ENCODE measurements around the gene HNF1B.
A peak's percentile ranks its signal among the peaks of the same experiment; 100 is the strongest.

Gene HNF1B

DNA sequence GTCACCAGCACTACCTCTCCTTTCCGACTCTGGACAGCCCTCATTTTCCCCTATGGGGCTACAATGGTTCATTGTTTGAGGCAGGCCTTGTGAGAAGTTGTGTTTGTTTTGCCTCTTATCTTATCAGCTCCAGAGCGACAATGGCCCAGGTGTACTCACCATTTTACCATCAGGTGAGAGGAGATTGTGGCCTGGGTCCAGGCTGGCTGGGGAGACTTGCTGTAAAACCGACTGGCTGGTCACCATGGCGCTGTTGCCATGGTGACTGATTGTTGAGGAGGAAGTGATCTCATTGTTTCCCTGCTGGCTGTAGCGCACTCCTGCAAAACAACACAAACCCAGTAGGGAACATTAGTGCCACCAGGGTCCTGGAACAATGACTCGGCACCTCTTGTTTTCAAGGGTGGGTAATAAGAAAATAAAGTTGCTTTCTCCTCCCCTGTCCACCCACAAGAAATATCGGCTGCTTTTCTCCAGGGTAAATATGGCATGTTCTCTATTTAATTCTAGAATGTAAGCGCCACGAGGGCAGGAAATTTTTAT is 34.4 kb downstream of the HNF1B start:
- H3K36me3 Mint-ChIP-seq (ENCODE audit: low read depth): no peaks in the 10 kb centered on the region
- no peak overlapping the region for H3K27ac Mint-ChIP-seq
- no peaks in the 10 kb centered on the region for H3K9me3 Mint-ChIP-seq
- no peak overlapping the region for H3K4me3 Mint-ChIP-seq
- peaks cover 41% of the 10 kb centered on the region for H3K27me3 Mint-ChIP-seq
- peaks cover 7% of the 10 kb centered on the region for H3K4me1 Mint-ChIP-seq (ENCODE audit: low read depth)

DNA sequence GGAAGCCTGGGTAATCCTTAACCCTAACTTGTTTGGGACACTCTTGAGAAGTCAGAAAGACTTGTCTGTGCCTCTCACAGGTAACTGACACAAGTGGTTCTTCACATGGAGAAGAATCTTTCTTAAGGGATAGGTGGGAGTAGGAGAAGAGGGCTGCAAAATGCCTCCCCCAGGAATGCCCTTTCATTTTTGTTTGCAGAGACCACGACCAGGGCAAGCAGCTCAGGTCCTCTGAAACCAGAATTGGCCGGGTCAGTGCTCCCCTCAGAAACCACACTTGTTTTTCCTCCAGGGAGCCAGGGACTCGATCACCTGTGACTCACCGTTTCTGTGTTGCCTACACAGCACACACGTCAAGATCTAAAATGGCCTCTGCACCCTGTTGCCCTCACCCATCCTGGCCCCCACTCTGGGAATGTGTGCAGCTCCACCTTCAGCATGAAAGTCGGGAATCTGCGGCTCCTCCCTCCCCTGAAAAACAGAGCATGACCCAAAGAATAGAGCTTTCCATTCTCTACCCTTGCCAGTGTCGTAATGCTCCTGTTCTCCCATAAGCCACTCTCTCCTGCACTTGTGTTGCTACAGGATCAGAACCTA is 36.1 kb downstream of the HNF1B start:
- peaks cover 50% of the 10 kb centered on the region for H3K27me3 Mint-ChIP-seq
- H3K27ac Mint-ChIP-seq: peak overlapping the region; percentile 54
- H3K4me1 Mint-ChIP-seq (ENCODE audit: low read depth): peaks cover 7% of the 10 kb centered on the region
- no peak overlapping the region for H3K4me3 Mint-ChIP-seq
- no peaks in the 10 kb centered on the region for H3K9me3 Mint-ChIP-seq
- no peaks in the 10 kb centered on the region for H3K36me3 Mint-ChIP-seq (ENCODE audit: low read depth)

DNA sequence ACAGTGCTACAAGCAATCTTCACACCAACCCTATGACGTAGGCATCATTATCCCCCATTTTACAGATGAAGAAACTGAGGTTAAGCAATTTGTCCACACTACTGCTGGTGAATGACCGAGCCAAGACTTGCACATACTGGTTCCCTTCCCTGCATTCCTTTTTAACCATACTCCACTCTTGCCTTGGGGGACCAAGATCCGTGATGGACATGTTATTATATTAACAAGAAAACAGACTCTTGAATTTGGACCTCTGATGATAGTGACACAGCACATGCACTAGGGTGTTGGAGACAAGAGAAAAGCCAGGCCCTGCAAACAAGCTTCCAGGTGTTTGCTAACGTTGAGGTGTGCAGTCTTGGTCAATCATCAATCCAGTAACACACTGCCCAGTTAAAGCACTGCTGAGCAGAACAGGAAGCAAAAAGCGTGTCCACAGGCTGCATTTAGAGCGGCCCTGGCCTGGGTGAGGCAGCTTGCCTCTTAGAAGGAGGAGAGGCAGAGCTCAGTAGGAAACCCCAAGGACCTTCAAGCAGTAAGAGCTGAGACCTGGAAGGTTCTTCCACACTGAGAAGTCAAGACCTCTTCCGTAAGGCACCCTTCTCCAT is 36.7 kb downstream of the HNF1B start:
- Mint-ChIP-seq H3K4me3 (no peak overlapping the region), H3K9me3 (no peaks in the 10 kb centered on the region), H3K4me1 (ENCODE audit: low read depth) (peaks cover 7% of the 10 kb centered on the region), H3K27me3 (peaks cover 50% of the 10 kb centered on the region), H3K36me3 (ENCODE audit: low read depth) (no peaks in the 10 kb centered on the region), H3K27ac (no peak overlapping the region)

DNA sequence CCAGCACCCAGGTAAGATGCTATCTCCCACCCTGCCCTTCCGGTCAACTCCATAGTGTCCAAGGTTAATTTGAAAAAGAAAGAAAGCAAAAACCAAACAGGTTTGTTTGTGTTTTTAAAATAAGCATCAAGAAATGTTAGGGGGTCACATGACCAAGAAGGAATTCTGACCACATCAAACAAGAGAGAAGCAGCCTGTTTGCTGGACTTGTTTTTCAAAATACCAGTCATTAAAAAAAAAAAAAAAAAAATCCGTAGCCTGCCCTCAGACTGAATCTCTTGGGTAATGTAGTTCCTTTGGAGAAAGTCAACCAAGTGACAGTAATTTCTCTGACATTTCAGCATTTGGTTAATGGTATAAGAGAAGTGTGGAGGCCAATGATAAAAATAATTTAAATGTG is 38.4 kb downstream of the HNF1B start:
- H3K27me3 Mint-ChIP-seq: peaks cover 49% of the 10 kb centered on the region
- no peak overlapping the region for H3K4me3 Mint-ChIP-seq
- peaks cover 20% of the 10 kb centered on the region for H3K4me1 Mint-ChIP-seq (ENCODE audit: low read depth)
- no peaks in the 10 kb centered on the region for H3K36me3 Mint-ChIP-seq (ENCODE audit: low read depth)
- H3K9me3 Mint-ChIP-seq: no peaks in the 10 kb centered on the region
- H3K27ac Mint-ChIP-seq: no peak overlapping the region

DNA sequence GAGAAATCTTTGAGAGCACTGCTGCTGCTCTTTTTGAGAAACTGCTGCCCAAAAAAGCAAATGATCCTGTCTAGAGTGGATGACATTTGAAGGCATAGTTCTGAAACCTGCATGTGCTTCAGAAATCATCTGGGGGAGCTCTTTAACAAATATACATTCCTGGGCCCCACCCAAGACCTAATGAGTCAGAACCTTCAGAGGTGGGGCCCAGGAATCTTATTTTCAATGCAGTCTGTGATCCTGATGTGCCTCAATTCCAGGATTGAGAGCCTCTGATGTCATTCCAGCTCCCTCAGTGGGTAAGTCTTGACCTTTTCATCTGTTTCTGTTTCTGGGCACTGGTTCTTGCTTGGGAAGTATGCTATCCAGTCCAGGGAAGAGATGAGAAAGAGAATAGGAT is 42.3 kb downstream of the HNF1B start:
- H3K4me1 Mint-ChIP-seq (ENCODE audit: low read depth): peaks cover 30% of the 10 kb centered on the region

DNA sequence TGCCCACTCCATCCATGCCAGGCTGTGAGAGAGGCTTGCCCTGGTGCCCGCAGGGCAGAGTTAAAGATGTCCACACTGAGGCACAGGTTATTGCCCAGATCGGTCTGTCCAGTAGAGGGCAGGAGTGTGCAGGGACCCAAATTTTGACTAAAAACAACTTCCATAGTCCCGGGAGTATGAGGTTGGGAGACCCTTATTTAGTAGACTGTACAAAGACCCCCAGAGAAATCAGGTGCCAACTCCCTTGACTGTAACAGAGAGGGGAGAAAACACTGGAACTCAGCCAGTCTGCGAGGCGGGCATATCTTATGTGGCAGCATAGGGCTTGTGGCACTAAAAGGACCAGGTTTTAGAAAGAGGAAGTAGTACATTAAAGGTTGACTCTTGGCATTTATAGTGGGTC is 43.4 kb downstream of the HNF1B start:
- no peak overlapping the region for H3K4me3 Mint-ChIP-seq
- H3K27me3 Mint-ChIP-seq: peaks cover 35% of the 10 kb centered on the region
- peaks cover 41% of the 10 kb centered on the region for H3K4me1 Mint-ChIP-seq (ENCODE audit: low read depth)
- H3K9me3 Mint-ChIP-seq: no peaks in the 10 kb centered on the region
- no peak overlapping the region for H3K27ac Mint-ChIP-seq
- H3K36me3 Mint-ChIP-seq (ENCODE audit: low read depth): no peaks in the 10 kb centered on the region

More for the DNA sequence above, 42.3 kb downstream of the HNF1B start:
- Mint-ChIP-seq H3K9me3 (no peaks in the 10 kb centered on the region), H3K27me3 (peaks cover 34% of the 10 kb centered on the region), H3K4me3 (no peak overlapping the region), H3K36me3 (ENCODE audit: low read depth) (no peaks in the 10 kb centered on the region), H3K27ac (no peak overlapping the region)

DNA sequence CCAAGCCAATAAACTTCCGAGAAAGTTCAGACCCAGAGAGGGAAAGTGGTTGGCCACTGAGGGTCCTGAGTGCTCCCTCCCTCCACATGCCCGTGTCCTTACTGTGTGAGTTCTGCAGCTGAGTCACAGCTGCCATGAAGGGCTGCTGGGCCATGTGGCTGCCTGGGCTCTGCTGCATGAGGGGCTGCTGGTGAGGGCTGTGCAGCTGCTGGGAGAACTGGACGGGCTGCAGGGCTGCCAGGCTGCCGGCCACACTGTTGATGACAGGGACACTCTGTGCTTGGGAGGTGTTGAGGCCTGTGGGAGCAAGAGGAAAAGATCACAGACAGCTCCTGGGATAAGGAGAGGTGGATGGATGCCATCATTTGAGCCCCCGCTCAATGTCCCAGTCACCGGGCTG is 44.0 kb downstream of the HNF1B start:
- Mint-ChIP-seq H3K9me3 (no peaks in the 10 kb centered on the region), H3K4me1 (ENCODE audit: low read depth) (peaks cover 43% of the 10 kb centered on the region), H3K36me3 (ENCODE audit: low read depth) (peaks cover 1% of the 10 kb centered on the region), H3K4me3 (no peak overlapping the region), H3K27ac (no peak overlapping the region), H3K27me3 (peaks cover 31% of the 10 kb centered on the region)

DNA sequence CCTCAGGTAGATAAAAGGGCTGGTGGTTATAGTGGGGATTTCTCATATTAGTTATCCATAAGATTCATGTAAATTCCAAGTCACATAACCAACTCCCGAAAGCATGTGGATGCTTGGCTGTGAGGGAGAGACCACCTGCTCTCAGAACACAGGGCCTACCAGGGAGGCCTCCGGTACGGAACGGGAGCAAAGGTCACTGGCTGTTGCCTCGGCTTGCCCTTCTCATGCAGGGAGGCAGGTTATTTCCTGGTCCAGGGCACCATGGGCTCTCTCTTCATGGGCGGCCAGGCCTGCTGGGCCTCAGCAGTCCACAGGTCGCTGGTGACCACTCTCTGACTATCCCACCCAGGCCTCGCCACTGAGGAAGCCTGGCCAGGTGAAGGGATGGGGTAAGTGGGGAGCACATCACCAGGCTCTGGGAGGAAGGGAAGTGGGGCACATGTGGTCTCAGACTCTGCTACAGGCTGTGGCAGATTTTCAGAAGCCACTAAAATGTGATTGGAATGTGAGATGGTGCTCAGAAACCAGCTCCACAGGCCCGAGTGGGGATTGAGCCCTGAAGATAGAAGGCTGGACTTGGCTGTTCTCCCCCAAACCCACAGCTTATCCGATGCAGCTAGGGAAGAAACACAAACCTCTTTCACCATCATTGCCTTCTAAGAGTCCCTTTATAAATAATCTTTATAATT is 45.4 kb downstream of the HNF1B start:
- Mint-ChIP-seq H3K9me3 (no peaks in the 10 kb centered on the region), H3K36me3 (ENCODE audit: low read depth) (peaks cover 3% of the 10 kb centered on the region), H3K4me3 (no peak overlapping the region), H3K27ac (no peak overlapping the region), H3K4me1 (ENCODE audit: low read depth) (peaks cover 43% of the 10 kb centered on the region), H3K27me3 (peaks cover 20% of the 10 kb centered on the region)

DNA sequence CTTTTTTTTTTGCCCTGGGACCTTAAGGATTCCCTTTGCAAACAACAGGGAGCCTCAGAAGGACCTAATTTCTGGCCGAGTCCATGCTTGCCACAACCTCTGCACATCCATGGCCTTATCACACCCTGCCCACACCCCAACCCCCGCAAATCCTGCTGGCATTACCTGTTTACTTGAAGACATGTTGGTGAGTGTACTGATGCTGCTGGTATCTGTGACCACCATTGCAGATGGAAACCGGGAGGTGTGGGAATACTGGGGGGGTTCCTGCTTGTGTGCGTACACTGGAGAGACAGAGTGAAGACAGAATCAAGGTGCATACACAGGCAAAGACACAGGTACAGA is 46.0 kb downstream of the HNF1B start:
- Mint-ChIP-seq H3K36me3 (ENCODE audit: low read depth) (peaks cover 3% of the 10 kb centered on the region), H3K27me3 (peaks cover 19% of the 10 kb centered on the region), H3K27ac (peak overlapping the region; percentile 64), H3K4me3 (no peak overlapping the region), H3K4me1 (ENCODE audit: low read depth) (peaks cover 43% of the 10 kb centered on the region), H3K9me3 (no peaks in the 10 kb centered on the region)

DNA sequence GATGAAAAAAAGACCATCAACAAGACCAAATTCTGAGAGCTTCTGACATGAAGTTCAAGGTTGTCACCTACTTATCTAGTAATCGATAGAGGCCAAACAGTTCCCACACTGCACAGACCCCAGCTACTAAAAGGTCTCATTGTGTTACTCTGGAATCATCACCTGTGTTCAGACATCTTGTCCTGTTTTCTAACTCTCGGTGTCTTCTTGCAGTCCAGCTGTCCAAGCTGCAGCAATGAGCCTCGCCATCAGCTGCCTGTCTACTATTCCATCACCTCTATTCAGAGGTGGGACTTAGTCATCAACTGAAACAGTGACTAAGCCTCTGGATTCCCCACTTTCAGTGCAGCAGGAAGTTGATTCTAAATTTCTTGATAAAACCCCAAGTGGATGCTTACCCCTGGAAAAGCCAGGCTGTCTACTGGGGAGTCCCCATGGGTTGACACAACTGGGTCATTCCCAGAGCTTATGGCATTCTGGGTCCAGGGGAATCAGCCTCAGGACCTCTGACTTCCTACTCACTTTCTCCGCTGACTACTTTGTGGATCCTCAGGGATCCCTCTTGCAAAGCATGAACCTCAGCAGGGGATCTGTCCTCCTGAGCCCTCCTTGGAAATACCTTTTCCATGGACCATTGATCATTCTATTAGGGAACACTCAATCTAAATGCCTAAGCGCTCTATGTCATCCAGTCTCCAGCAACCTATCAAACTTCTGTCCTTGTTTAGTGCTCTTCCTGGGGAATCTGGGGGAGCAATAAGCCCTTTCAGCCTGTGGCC is 46.5 kb downstream of the HNF1B start:
- Mint-ChIP-seq H3K9me3 (no peaks in the 10 kb centered on the region), H3K4me1 (ENCODE audit: low read depth) (peaks cover 43% of the 10 kb centered on the region), H3K4me3 (no peak overlapping the region), H3K27me3 (peaks cover 16% of the 10 kb centered on the region), H3K27ac (peak overlapping the region; percentile 64), H3K36me3 (ENCODE audit: low read depth) (peaks cover 3% of the 10 kb centered on the region)

DNA sequence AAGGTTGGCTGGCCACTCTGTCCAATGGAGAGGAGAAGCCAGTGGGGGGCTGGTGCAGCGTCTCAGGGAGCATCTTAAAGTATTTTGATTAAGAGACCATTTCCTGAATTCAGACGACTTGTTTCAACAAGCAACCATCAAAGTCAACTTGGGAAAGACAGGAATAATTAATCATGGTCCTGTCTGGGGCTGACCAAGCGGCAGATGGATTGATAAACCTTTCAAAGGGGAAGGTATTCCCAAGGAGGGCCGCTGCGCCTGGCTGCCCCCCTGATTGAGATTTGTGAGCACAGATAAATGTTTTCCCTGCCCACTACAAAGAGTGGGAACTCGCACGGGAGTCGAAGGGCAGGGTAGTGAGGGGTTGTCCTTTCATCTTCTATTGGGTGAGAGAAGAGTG is 47.5 kb downstream of the HNF1B start:
- peaks cover 3% of the 10 kb centered on the region for H3K36me3 Mint-ChIP-seq (ENCODE audit: low read depth)
- no peak overlapping the region for H3K4me3 Mint-ChIP-seq
- no peak overlapping the region for H3K27ac Mint-ChIP-seq
- peaks cover 39% of the 10 kb centered on the region for H3K4me1 Mint-ChIP-seq (ENCODE audit: low read depth)
- H3K27me3 Mint-ChIP-seq: peaks cover 16% of the 10 kb centered on the region
- no peaks in the 10 kb centered on the region for H3K9me3 Mint-ChIP-seq

DNA sequence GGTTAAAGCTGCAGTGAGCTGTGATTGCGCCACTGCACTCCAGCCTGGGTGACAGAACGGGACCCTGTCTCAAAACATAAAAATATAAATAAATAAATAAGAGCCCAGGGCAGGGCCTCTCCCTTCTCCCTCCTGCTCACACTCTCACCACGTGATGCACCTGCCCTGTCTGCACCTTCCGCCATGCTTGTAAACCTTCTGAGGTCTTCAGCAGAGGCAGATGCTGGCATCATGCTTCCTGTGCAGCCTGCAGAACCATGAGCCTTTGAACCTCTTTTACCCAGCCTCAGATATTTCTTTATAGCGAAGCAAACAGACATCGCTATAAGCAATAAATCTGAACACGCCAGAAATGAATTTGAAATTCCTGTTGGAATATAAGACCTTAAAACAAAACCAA is 48.5 kb downstream of the HNF1B start:
- H3K36me3 Mint-ChIP-seq (ENCODE audit: low read depth): peaks cover 3% of the 10 kb centered on the region
- H3K9me3 Mint-ChIP-seq: no peaks in the 10 kb centered on the region
- H3K4me3 Mint-ChIP-seq: no peak overlapping the region
- H3K4me1 Mint-ChIP-seq (ENCODE audit: low read depth): peaks cover 29% of the 10 kb centered on the region
- peaks cover 11% of the 10 kb centered on the region for H3K27me3 Mint-ChIP-seq
- H3K27ac Mint-ChIP-seq: no peak overlapping the region

DNA sequence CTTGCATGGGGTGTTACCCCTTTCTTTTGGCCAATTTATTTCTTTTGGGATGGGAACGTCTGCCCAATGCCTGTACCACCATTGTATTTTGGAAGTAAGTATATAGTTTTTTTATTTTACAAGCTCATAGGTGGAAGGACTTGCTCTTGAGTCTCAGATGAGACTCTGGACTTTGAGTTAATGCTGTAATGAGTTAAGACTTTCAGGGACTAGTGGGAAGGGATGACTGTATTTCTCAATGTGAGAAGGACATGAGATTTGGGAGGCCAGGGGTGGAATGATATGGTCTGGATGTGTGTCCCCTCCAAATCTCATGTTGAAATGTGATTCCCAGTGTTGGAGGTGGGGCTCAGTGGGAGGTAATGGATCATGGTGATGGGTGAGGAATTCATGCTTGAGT is 49.1 kb downstream of the HNF1B start:
- no peak overlapping the region for H3K27ac Mint-ChIP-seq
- no peak overlapping the region for H3K4me3 Mint-ChIP-seq
- no peaks in the 10 kb centered on the region for H3K9me3 Mint-ChIP-seq
- peaks cover 3% of the 10 kb centered on the region for H3K36me3 Mint-ChIP-seq (ENCODE audit: low read depth)
- peaks cover 11% of the 10 kb centered on the region for H3K27me3 Mint-ChIP-seq
- H3K4me1 Mint-ChIP-seq (ENCODE audit: low read depth): peaks cover 29% of the 10 kb centered on the region

DNA sequence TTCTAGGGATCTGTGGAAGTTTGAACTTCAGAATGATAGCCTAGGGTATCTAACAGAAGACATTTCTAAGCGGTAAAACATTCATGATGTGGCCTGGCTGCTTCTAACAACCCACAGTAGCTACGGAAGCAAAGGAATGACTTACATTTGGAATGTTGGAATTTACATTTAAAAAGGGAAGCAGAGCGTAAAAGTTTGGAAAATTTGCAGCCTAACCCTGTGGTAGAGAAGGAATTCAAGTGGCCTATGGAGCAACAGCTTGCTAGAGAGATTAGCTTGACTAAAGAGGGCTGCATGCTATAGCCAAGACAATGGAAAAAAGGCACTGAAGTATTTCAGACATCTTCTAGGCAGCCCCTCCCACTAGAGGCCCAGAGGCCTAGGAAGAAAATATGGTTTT is 50.1 kb downstream of the HNF1B start:
- no peak overlapping the region for H3K4me3 Mint-ChIP-seq
- no peaks in the 10 kb centered on the region for H3K9me3 Mint-ChIP-seq
- peaks cover 11% of the 10 kb centered on the region for H3K27me3 Mint-ChIP-seq
- H3K4me1 Mint-ChIP-seq (ENCODE audit: low read depth): peaks cover 29% of the 10 kb centered on the region
- no peak overlapping the region for H3K27ac Mint-ChIP-seq
- peaks cover 3% of the 10 kb centered on the region for H3K36me3 Mint-ChIP-seq (ENCODE audit: low read depth)

DNA sequence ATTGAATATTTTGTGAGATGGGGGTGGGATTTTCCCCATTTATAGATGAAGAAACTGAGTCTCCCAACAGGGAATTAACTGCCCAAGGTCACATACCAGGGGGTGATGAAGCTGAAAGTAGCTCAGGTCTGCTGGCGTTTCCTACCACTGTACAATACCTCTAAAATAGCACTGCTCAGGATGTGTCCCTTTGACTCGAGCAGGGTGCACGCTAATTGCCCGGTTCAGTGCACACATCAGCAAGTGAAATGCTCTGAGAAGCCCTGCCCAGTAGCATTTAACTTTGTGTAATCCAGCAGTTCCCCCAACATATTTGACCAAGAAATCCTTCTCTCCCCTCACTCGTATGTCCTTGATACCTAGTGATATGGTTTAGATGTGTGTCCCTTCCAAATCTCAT is 51.5 kb downstream of the HNF1B start:
- H3K27me3 Mint-ChIP-seq: peaks cover 11% of the 10 kb centered on the region
- peaks cover 3% of the 10 kb centered on the region for H3K36me3 Mint-ChIP-seq (ENCODE audit: low read depth)
- H3K9me3 Mint-ChIP-seq: no peaks in the 10 kb centered on the region
- H3K27ac Mint-ChIP-seq: no peak overlapping the region
- no peak overlapping the region for H3K4me3 Mint-ChIP-seq
- H3K4me1 Mint-ChIP-seq (ENCODE audit: low read depth): peaks cover 20% of the 10 kb centered on the region
